Measurements from ENCODE around the gene NDFIP1.
A peak's percentile ranks its signal among the peaks of the same experiment; 100 is the strongest.

The NDFIP1 gene

DNA sequence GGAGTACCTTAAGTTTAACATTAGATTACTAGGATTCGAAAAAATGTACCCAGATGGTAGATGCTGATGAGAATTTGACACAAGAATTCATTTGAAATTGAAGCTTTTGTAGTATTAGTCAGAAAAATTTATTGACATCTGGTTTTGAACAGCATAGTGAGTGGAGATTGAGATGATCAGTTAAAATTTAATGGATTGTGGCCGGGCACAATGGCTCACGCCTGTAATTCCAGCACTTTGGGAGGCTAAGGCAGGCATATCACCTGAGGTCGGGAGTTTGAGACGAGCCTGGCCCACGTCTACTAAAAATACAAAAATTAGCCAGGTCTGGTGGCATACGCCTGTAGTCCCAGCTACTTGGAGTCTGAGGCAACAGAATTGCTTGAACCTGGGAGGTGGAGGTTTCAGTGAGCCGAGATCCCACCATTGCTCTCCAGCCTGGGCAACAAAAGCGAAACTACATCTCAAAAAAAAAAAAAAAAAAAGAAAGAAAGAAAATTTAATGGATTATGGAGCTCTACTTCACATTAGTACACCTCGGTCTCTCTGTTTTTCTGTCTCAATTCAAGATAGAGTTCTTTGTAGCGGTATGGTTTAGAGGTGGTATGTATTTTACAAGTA, 21.0 kb downstream of the NDFIP1 start:
- DNase-seq (ENCODE audit: low spot score): no peak
- TF ChIP-seq, protein P1, sequence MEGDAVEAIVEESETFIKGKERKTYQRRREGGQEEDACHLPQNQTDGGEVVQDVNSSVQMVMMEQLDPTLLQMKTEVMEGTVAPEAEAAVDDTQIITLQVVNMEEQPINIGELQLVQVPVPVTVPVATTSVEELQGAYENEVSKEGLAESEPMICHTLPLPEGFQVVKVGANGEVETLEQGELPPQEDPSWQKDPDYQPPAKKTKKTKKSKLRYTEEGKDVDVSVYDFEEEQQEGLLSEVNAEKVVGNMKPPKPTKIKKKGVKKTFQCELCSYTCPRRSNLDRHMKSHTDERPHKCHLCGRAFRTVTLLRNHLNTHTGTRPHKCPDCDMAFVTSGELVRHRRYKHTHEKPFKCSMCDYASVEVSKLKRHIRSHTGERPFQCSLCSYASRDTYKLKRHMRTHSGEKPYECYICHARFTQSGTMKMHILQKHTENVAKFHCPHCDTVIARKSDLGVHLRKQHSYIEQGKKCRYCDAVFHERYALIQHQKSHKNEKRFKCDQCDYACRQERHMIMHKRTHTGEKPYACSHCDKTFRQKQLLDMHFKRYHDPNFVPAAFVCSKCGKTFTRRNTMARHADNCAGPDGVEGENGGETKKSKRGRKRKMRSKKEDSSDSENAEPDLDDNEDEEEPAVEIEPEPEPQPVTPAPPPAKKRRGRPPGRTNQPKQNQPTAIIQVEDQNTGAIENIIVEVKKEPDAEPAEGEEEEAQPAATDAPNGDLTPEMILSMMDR (IDR thresholded peaks at IDR 0.05; ENCODE audit: extremely low read depth, missing control alignments): no peak

- TF ChIP-seq, protein P1 (IDR thresholded peaks at IDR 0.05; ENCODE audit: extremely low read depth, missing control alignments): no peak
- DNase-seq (ENCODE audit: low spot score): no peak
Observed at GRCh38 chr5:142131394-142131793, 22.8 kb downstream of the NDFIP1 start.

DNA sequence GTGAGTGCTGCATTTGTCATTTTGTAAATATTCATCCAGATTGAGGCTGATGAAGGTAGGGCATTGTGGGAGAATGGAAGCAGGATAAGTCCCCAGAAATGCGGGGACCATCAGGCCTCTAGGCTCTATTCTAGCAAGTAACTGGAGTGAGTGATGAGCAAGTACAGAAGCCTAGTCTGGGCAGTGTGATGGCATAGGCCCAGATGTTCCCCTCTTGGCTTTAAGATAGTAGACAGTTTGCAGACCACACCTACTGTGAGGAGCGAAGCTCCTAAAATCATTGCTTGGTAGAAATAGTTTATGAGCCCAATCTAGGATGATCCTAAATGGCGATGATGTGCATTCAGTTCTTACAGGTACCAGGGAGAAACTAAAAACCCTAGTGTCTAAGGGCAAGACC, 24.3 kb downstream of the NDFIP1 start:
- no peak for DNase-seq (ENCODE audit: low spot score)
- TF ChIP-seq, protein P1 (IDR thresholded peaks at IDR 0.05; ENCODE audit: extremely low read depth, missing control alignments): no peak

DNA sequence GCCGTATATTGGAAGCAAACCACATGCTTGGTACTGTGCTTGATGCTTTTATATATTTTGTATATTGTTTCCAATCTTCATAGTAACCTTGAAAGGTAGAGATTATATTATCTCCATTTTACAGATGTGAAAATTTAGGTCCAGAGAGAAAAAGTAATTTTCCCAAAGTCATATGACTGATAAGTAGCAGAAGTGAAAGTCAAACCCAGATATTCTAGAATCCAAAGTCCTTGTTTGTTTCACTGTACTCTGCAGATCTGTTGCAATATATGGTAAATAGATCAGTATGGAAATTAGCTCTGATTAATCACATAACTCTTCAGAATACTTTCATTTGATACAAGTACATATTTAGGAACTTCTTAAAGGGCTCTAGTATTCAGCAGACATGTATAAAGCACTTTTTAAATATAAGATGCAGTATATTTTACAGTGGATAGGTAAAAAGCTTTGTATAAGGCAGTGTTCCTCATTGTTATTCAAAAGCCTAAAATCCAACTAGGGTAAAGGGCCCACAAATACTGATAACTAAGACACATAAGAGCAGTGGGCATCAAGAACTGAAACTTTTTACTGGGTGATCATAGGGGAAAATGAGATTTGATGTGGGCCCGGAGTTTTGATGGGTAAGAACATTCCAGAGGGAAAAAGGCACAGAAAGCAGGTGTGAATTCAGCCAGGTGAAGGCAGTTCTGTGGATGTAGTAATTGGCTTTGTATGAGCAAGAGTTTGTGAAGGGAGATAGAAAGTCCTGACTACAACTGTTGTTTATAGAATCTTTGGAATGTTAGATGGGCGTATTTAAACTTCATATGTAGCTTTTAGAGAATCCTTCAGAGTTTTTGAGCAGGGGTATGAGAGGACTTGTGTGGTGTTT, 25.0 kb downstream of the NDFIP1 start:
- TF ChIP-seq, protein P1 (IDR thresholded peaks at IDR 0.05; ENCODE audit: extremely low read depth, missing control alignments): no peak
- no peak for DNase-seq (ENCODE audit: low spot score)

- no peak for DNase-seq (ENCODE audit: low spot score)
- TF ChIP-seq, protein P1 (IDR thresholded peaks at IDR 0.05; ENCODE audit: extremely low read depth, missing control alignments): no peak
Observed at GRCh38 chr5:142134331-142135010, 25.9 kb downstream of the NDFIP1 start.

DNA sequence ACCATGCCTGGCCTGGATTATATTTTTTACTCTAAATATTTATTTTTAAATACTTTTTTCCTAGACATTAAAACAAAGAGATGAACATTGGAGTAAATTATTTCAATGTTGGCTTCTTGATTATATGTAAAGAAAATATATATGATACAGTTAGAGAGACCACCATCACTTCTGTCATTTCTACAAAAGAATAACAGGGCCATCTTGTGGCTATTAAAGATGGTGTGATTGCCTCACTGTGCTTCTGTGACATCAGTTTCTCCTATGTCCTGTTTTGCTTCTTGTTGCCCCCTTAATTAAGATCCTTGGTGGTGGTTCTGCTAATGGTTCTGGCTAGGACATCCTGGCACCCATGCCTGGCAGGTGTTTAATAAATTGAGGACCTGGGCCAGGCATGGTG, 32.9 kb downstream of the NDFIP1 start:
- no peak for DNase-seq (ENCODE audit: low spot score)
- TF ChIP-seq, protein P1 (IDR thresholded peaks at IDR 0.05; ENCODE audit: extremely low read depth, missing control alignments): no peak

DNA sequence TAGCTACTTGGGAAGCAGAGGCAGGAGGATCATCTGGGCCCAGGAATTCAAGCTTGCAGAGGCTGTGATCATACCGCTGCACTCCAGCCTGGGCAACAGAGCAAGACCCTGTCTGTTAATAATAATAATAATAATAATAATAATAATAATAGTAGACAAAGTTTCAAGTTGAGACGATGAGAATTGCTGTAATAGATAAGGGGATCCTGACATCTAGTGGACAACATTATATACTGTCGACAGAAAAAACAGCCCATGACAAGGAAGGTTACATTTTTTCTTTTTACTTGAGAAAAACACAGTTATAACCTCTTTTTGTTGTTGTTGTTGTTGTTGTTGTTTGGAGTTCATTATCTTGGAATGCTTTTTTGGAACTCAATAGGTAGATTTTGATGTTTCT, 35.3 kb downstream of the NDFIP1 start:
- TF ChIP-seq, protein P1 (IDR thresholded peaks at IDR 0.05; ENCODE audit: extremely low read depth, missing control alignments): peak; percentile 20

More for the DNA sequence above, 35.3 kb downstream of the NDFIP1 start:
- DNase-seq (ENCODE audit: low spot score): peak; percentile 36
